ENCODE results near the gene IGF2BP2.
"Not testable (repeated sequence)": the region's sequence is repeated elsewhere in the genome, so short reads cannot be mapped to it uniquely, and the experiment has no call there.

Gene IGF2BP2

GRCh38 chr3:185825006-185825638 is at the start of gene IGF2BP2:
Gene IGF2BP2, minus strand, starts transcription at chr3:185825042. Its CDS starts 82 bp downstream, at chr3:185824960.
- ATAC-seq (peak; percentile 80), DNase-seq (peak; percentile 64)

- ATAC-seq: no peak
Measured at GRCh38 chr3:185874119-185874518, 49.3 kb upstream of the IGF2BP2 start.

GRCh38 chr3:185867650-185868049 is 42.8 kb upstream of the IGF2BP2 start:
- ATAC-seq (no peak), DNase-seq (no peak)

More at GRCh38 chr3:185874119-185874518, 49.3 kb upstream of the IGF2BP2 start:
- no peak for DNase-seq

GRCh38 chr3:185866995-185867394 is 42.2 kb upstream of the IGF2BP2 start:
- ATAC-seq (no peak), DNase-seq (no peak)

GRCh38 chr3:185866555-185866954 is 41.7 kb upstream of the IGF2BP2 start:
- DNase-seq (no peak), ATAC-seq (no peak)

GRCh38 chr3:185865247-185865646 is 40.4 kb upstream of the IGF2BP2 start:
- DNase-seq: no peak
- ATAC-seq: no peak

- ATAC-seq (no peak), DNase-seq (no peak)
Measured at GRCh38 chr3:185864767-185865166, 39.9 kb upstream of the IGF2BP2 start.

- DNase-seq: no peak
- ATAC-seq: no peak
Measured at GRCh38 chr3:185862920-185863319, 38.1 kb upstream of the IGF2BP2 start.

GRCh38 chr3:185859294-185859972 is 34.6 kb upstream of the IGF2BP2 start:
- no peak for ATAC-seq

GRCh38 chr3:185858502-185859225 is 33.8 kb upstream of the IGF2BP2 start:
- no peak for DNase-seq
- no peak for ATAC-seq

More at GRCh38 chr3:185859294-185859972, 34.6 kb upstream of the IGF2BP2 start:
- DNase-seq: no peak

- ATAC-seq (no peak), DNase-seq (no peak)
Measured at GRCh38 chr3:185857208-185857607, 32.4 kb upstream of the IGF2BP2 start.

- ATAC-seq (no peak), DNase-seq (no peak)
Measured at GRCh38 chr3:185856652-185857051, 31.8 kb upstream of the IGF2BP2 start.

- not testable (repeated sequence) for DNase-seq, ATAC-seq
Measured at GRCh38 chr3:185853771-185854170, 28.9 kb upstream of the IGF2BP2 start.

GRCh38 chr3:185852635-185853034 is 27.8 kb upstream of the IGF2BP2 start:
- DNase-seq (no peak), ATAC-seq (peak; percentile 43)

GRCh38 chr3:185851959-185852358 is 27.1 kb upstream of the IGF2BP2 start:
- no peak for DNase-seq
- no peak for ATAC-seq

- no peak for DNase-seq
- no peak for ATAC-seq
Measured at GRCh38 chr3:185851046-185851445, 26.2 kb upstream of the IGF2BP2 start.

GRCh38 chr3:185847506-185847905 is 22.7 kb upstream of the IGF2BP2 start:
- ATAC-seq (no peak), DNase-seq (no peak)

GRCh38 chr3:185846037-185846436 is 21.2 kb upstream of the IGF2BP2 start:
- no peak for ATAC-seq
- no peak for DNase-seq

GRCh38 chr3:185844051-185844450 is 19.2 kb upstream of the IGF2BP2 start:
- no peak for DNase-seq
- no peak for ATAC-seq

GRCh38 chr3:185843635-185844034 is 18.8 kb upstream of the IGF2BP2 start:
- DNase-seq: no peak
- no peak for ATAC-seq

- ATAC-seq: peak; percentile 36
- no peak for DNase-seq
Measured at GRCh38 chr3:185843126-185843525, 18.3 kb upstream of the IGF2BP2 start.

GRCh38 chr3:185842241-185842640 is 17.4 kb upstream of the IGF2BP2 start:
- no peak for DNase-seq
- no peak for ATAC-seq

GRCh38 chr3:185838417-185838989 is 13.7 kb upstream of the IGF2BP2 start:
- DNase-seq, ATAC-seq: not testable (repeated sequence)

All from stimulated activated naive CD8-positive, alpha-beta T cell treated with anti-CD3 and anti-CD28 coated beads, Interleukin-15, Interleukin-2, amounts not matched to agents 100 U/mL and 50 U/mL, for 24 hours (primary cell).